Gastrocnemius medialis (tissue), 4 donors: ENCODE measurements around the gene ELMO2. TPM values are rescaled to one million over a fixed set of nuclear protein-coding genes. Genes with fewer than 3 reads are reported as not detected.

Experiments used
- ATAC-seq, 2 donors: fragments of 150-250 bp; one replicate each; pipeline ENCODE4 v1.9.1; 2016
- DNase-seq, 2 donors: peaks; one replicate each; pipeline ENCODE4 v3.0.0-alpha.2; 2019
- H3K27ac ChIP-seq, 4 donors: fragments of 200-600 bp; sonication (generic); 1 replicate in 1 of 4; 2 replicates in 3 of 4; pipeline ENCODE4 v1.5.1; 2016 to 2018; ENCODE audit warnings: mild to moderate bottlenecking in 2 of 4, moderate library complexity in 1 of 4
- H3K27me3 ChIP-seq, 3 donors: fragments of 200-600 bp; sonication (generic) in 2 of 3; 1 replicate in 1 of 3; 2 replicates in 2 of 3; pipeline versions ENCODE4 v1.5.1 to v1.6.0; 2016 to 2019; ENCODE audit warnings: mild to moderate bottlenecking in 1 of 3, moderate library complexity in 1 of 3
- H3K36me3 ChIP-seq, 2 donors: fragments of 200-600 bp; sonication (generic) in 1 of 2; one replicate each; pipeline ENCODE4 v1.5.1; 2017 to 2018
- H3K4me1 ChIP-seq, 2 donors: fragments of 200-600 bp; sonication (generic) in 1 of 2; one replicate each; pipeline ENCODE4 v1.5.1; 2016 to 2017; ENCODE audit warnings: mild to moderate bottlenecking in 2 of 2
- H3K4me3 ChIP-seq, 4 donors: fragments of 200-600 bp; sonication (generic) in 3 of 4; 1 replicate in 1 of 4; 2 replicates in 3 of 4; pipeline ENCODE4 v1.5.1; 2016 to 2019; ENCODE audit warnings: mild to moderate bottlenecking in 2 of 4
- H3K9me3 ChIP-seq, 3 donors: fragments of 200-600 bp; sonication (generic) in 2 of 3; 1 replicate in 1 of 3; 2 replicates in 2 of 3; pipeline ENCODE4 v1.5.1; 2016 to 2019
- CTCF ChIP-seq, 5 experiments: fragments of 450-650 bp in 3 of 5; fragments of 200-600 bp in 2 of 5; sonication (generic) in 2 of 5; IDR thresholded peaks in 4 of 5; conservative IDR thresholded peaks in 1 of 5; 1 replicate in 4 of 5; 2 replicates in 1 of 5; pipeline ENCODE4 v1.5.1; 2016 to 2019; ENCODE audit warnings: antibody characterized with exemption in 5 of 5, mild to moderate bottlenecking in 3 of 5, moderate library complexity in 3 of 5
- POLR2A ChIP-seq, 2 donors: fragments of 450-650 bp; IDR thresholded peaks; one replicate each; pipeline ENCODE4 v1.6.1; 2017; ENCODE audit warnings: antibody characterized with exemption in 2 of 2, mild to moderate bottlenecking in 2 of 2, moderate library complexity in 2 of 2
- in situ Hi-C, 4 donors: fragments of 200-750 bp; cut with MboI; loops; one replicate each; pipeline versions ENCODE4 v1.15.0 to v1.8.0; 2017; ENCODE audit warnings: low sequenced_read_pairs in 4 of 4
- intact Hi-C: fragments of 100-400 bp; cut with DNase I; formaldehyde crosslinking; loops from one replicate; pipeline ENCODE4 v1.15.1; 2023; ENCODE audit warnings: low total_unique reads
- total RNA-seq, 4 donors: library from RNA; depleted of rRNA; stranded (reverse); fragments of >200 nt; gene quantifications; one replicate each; pipeline versions ENCODE4 v1.1.0 to v1.2.3, GENCODE V29; 2016

The ELMO2 gene
- total RNA-seq, 4 donors from 2014 or later: 47.6 to 67.5 (median 53.6) TPM

DNA sequence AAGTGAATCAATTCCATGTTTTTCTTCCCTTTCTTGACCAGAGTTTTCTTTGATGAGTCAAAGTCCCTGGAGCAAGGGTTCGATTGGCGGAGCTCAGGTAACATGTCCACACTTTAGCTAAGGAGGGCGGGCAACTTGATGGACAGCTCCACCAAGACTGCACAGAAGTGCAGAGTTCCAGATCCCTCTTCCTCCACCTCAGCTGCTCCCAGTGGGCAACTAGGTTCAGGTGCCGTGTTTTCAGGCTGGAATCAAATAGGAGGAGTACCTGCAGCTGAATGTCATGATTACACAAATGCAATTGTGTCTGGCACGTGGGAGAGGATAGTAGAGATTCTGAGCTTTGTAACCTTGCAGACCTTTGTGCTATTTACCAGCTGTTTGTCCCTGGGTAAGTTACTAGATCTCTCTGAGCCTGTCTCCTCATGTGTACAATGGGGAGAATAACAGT is 1.9 kb upstream of the ELMO2 start:
- in situ Hi-C loops (no loop called here), intact Hi-C loops (no loop called here)
- Histone ChIP-seq H3K4me1 (peaks cover 33 to 37% of the 10 kb centered on the region in 2 donors), H3K4me3 (no peak overlapping the region), H3K9me3 (no peaks in the 10 kb centered on the region), H3K36me3 (no peaks in the 10 kb centered on the region), H3K27me3 (no peaks in the 10 kb centered on the region), H3K27ac (no peak overlapping the region)
- ATAC-seq: no peak
- DNase-seq: no peak
- no peak for TF ChIP-seq CTCF (IDR thresholded peaks at IDR 0.05 in 4 of 5, conservative IDR thresholded peaks at IDR 0.05 in 1 of 5)
- no peak for TF ChIP-seq POLR2A (IDR thresholded peaks at IDR 0.05)

- in situ Hi-C loops (no loop called here), intact Hi-C loops (loop anchor here (2.0 kb wide), 1 partner anchor 147 kb away; no protein-coding TSS in a partner anchor)
- Histone ChIP-seq H3K4me1 (peaks cover 40 to 43% of the 10 kb centered on the region in 2 donors), H3K27ac (peak overlapping the region; percentile 94 to 98 (median 96)), H3K36me3 (no peaks in the 10 kb centered on the region), H3K4me3 (no peak overlapping the region), H3K9me3 (no peaks in the 10 kb centered on the region), H3K27me3 (no peaks in the 10 kb centered on the region)
- ATAC-seq: no peak
- no peak for DNase-seq
- TF ChIP-seq POLR2A (IDR thresholded peaks at IDR 0.05) (no peak), CTCF (IDR thresholded peaks at IDR 0.05 in 4 of 5, conservative IDR thresholded peaks at IDR 0.05 in 1 of 5) (no peak)
Observed at GRCh38 chr20:46407671-46407996, 1.2 kb upstream of the ELMO2 start.

GRCh38 chr20:46406986-46407670 is 713 bp upstream of the ELMO2 start:
- Histone ChIP-seq H3K36me3 (no peaks in the 10 kb centered on the region), H3K9me3 (no peaks in the 10 kb centered on the region), H3K27me3 (no peaks in the 10 kb centered on the region), H3K4me3 (peak overlapping the region; percentile 83 to 98 (median 90)), H3K4me1 (peaks cover 45 to 48% of the 10 kb centered on the region in 2 donors), H3K27ac (peak overlapping the region; percentile 94 to 98 (median 96))
- TF ChIP-seq CTCF (IDR thresholded peaks at IDR 0.05 in 4 of 5, conservative IDR thresholded peaks at IDR 0.05 in 1 of 5) (no peak), POLR2A (IDR thresholded peaks at IDR 0.05) (no peak)
- peak; percentile 56 to 65 for ATAC-seq
- in situ Hi-C loops (no loop called here), intact Hi-C loops (loop anchor here (1.0 to 2.0 kb wide), 3 partner anchors 43 to 317 kb away; no protein-coding TSS in a partner anchor)
- peak; percentile 73 to 82 for DNase-seq

DNA sequence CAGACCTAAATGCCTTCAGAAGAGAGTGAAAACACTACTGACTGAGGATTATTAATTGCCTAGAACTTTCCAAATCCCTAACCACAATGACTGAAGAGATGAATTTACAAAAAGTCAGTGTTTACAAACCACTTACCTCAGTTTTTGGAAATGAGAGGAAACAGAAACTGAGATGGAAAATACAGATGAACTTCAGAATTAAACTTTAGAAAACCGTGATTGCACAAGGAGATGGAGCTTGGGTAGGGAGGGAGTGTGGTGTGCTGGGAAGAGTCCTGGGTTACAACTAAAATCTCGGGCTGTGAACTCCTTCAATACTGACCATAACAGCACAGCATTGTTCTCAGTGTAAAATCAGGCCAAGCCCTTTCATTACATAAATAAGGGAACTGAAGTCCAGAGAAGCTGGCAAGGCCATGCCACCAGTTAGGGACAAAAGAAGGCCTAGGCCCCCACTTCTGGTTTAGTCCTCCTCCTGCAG is 4.0 kb downstream of the ELMO2 start:
- Histone ChIP-seq H3K27me3 (no peaks in the 10 kb centered on the region), H3K4me1 (peaks cover 74 to 76% of the 10 kb centered on the region in 2 donors), H3K4me3 (no peak overlapping the region), H3K36me3 (peaks cover 0 to 5% of the 10 kb centered on the region in 2 donors), H3K27ac (peak overlapping the region; percentile 80 to 93 (median 85)), H3K9me3 (no peaks in the 10 kb centered on the region)
- TF ChIP-seq POLR2A (IDR thresholded peaks at IDR 0.05): no peak
- no peak for TF ChIP-seq CTCF (IDR thresholded peaks at IDR 0.05 in 4 of 5, conservative IDR thresholded peaks at IDR 0.05 in 1 of 5)
- ATAC-seq (no peak), DNase-seq (no peak)
- in situ Hi-C loops: no loop called here
- intact Hi-C loops: loop anchor here (5.0 kb wide), 3 partner anchors 430 to 1435 kb away; partner anchors contain the start of genes STK4 and ZNF335
